Measurements from ENCODE around the gene LGALS7. TPM values are rescaled to one million over a fixed set of nuclear protein-coding genes. Genes with fewer than 3 reads are reported as not detected.
"Not testable (repeated sequence)": the region's sequence is repeated elsewhere in the genome, so short reads cannot be mapped to it uniquely, and the experiment has no call there.

Gene LGALS7
- total RNA-seq, 1 experiment from 2014 or later: 2.1 TPM

GRCh38 chr19:38788478-38789243, 15.3 kb upstream of the LGALS7 start, which contains the start of gene LGALS7B:
Gene LGALS7B (plus strand): TSS chr19:38789200. CDS start chr19:38789227, 27 bp downstream.
- no peak within 1 kb of the TSS for H3K4me3 ChIP-seq
- no peak within 1 kb of the TSS for H2AFZ ChIP-seq
- no peaks in the 10 kb centered on the region for H4K20me1 ChIP-seq (ENCODE audit: insufficient read depth)
- H3K9me2 ChIP-seq (ENCODE audit: insufficient read depth): no peaks in the 10 kb centered on the region
- H3F3A ChIP-seq (ENCODE audit: insufficient read depth, low read depth): no peaks in the 10 kb centered on the region; the same call in none of the 2 replicates
- BruUV-seq (replicated peaks): no TSS peak
- no peaks in the 10 kb centered on the region for H3K27me3 ChIP-seq (ENCODE audit: insufficient read depth, low read depth)
- no peaks in the 10 kb centered on the region for H3K36me3 ChIP-seq (ENCODE audit: low read depth)
- peaks cover 12% of the 10 kb centered on the region; the same call in 1 of the 2 replicates for H3K4me1 ChIP-seq (replicated peaks; ENCODE audit: insufficient read depth)
- ChIA-PET POLR2A (ENCODE audit: unreplicated experiment) (no interaction called here), CTCF (interaction anchor here (0.6 kb wide), 1 partner anchor 135 kb away, joined by 6 read pairs; no protein-coding TSS in a partner anchor)
- no peak within 1 kb of the TSS for H3K27ac ChIP-seq
- no peaks in the 10 kb centered on the region for H3K79me2 ChIP-seq (ENCODE audit: low read depth)
- no peak for DNase-seq
- H3K4me2 ChIP-seq: no peak within 1 kb of the TSS
- no peaks in the 10 kb centered on the region for H3K9me3 ChIP-seq (ENCODE audit: insufficient read depth, low read depth)
- TF ChIP-seq, protein P1, sequence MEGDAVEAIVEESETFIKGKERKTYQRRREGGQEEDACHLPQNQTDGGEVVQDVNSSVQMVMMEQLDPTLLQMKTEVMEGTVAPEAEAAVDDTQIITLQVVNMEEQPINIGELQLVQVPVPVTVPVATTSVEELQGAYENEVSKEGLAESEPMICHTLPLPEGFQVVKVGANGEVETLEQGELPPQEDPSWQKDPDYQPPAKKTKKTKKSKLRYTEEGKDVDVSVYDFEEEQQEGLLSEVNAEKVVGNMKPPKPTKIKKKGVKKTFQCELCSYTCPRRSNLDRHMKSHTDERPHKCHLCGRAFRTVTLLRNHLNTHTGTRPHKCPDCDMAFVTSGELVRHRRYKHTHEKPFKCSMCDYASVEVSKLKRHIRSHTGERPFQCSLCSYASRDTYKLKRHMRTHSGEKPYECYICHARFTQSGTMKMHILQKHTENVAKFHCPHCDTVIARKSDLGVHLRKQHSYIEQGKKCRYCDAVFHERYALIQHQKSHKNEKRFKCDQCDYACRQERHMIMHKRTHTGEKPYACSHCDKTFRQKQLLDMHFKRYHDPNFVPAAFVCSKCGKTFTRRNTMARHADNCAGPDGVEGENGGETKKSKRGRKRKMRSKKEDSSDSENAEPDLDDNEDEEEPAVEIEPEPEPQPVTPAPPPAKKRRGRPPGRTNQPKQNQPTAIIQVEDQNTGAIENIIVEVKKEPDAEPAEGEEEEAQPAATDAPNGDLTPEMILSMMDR (conservative IDR thresholded peaks at IDR 0.05): no peak
- no peak for TF ChIP-seq EZH2 (IDR thresholded peaks at IDR 0.05; ENCODE audit: low read depth)
- intact Hi-C loops (cut with micrococcal nuclease; ENCODE audit: unreplicated experiment): no loop called here

GRCh38 chr19:38786572-38787265, 13.4 kb upstream of the LGALS7 start:
- intact Hi-C loops (cut with micrococcal nuclease; ENCODE audit: unreplicated experiment): no loop called here
- DNase-seq: no peak
- no peaks in the 10 kb centered on the region for H3K9me3 ChIP-seq (ENCODE audit: insufficient read depth, low read depth)

GRCh38 chr19:38786061-38786460, 12.7 kb upstream of the LGALS7 start:
- H3K4me2 ChIP-seq; H3K79me2 ChIP-seq (ENCODE audit: low read depth); DNase-seq; H3K9me3 ChIP-seq (ENCODE audit: insufficient read depth, low read depth); H2AFZ ChIP-seq; H3K4me1 ChIP-seq (replicated peaks; ENCODE audit: insufficient read depth); H3F3A ChIP-seq (ENCODE audit: insufficient read depth, low read depth); BruUV-seq (replicated peaks); POLR2A ChIA-PET (ENCODE audit: unreplicated experiment); H3K27me3 ChIP-seq (ENCODE audit: insufficient read depth, low read depth); H3K9me2 ChIP-seq (ENCODE audit: insufficient read depth); H3K4me3 ChIP-seq; H3K27ac ChIP-seq; intact Hi-C loops (cut with micrococcal nuclease; ENCODE audit: unreplicated experiment); H3K36me3 ChIP-seq (ENCODE audit: low read depth); CTCF ChIA-PET; H4K20me1 ChIP-seq (ENCODE audit: insufficient read depth): not testable (repeated sequence)

More at GRCh38 chr19:38786572-38787265, 13.4 kb upstream of the LGALS7 start:
- no peaks in the 10 kb centered on the region for H3K4me1 ChIP-seq (replicated peaks; ENCODE audit: insufficient read depth)
- no peaks in the 10 kb centered on the region for H4K20me1 ChIP-seq (ENCODE audit: insufficient read depth)
- H2AFZ ChIP-seq: no peak overlapping the region
- no peak overlapping the region for H3K27ac ChIP-seq
- CTCF ChIA-PET: interaction anchor here (0.6 to 1.0 kb wide), 2 partner anchors 17 to 500 kb away, joined by 3 read pairs; no protein-coding TSS in a partner anchor
- no peak for TF ChIP-seq EZH2 (IDR thresholded peaks at IDR 0.05; ENCODE audit: low read depth)
- TF ChIP-seq, protein P1 (conservative IDR thresholded peaks at IDR 0.05): no peak
- no peak overlapping the region for H3K4me3 ChIP-seq
- no TSS peak for BruUV-seq (replicated peaks)
- no peaks in the 10 kb centered on the region for H3K36me3 ChIP-seq (ENCODE audit: low read depth)
- H3K4me2 ChIP-seq: no peak overlapping the region
- POLR2A ChIA-PET (ENCODE audit: unreplicated experiment): no interaction called here
- H3K27me3 ChIP-seq (ENCODE audit: insufficient read depth, low read depth): no peaks in the 10 kb centered on the region
- no peaks in the 10 kb centered on the region for H3K79me2 ChIP-seq (ENCODE audit: low read depth)
- H3F3A ChIP-seq (ENCODE audit: insufficient read depth, low read depth): no peaks in the 10 kb centered on the region
- H3K9me2 ChIP-seq (ENCODE audit: insufficient read depth): no peaks in the 10 kb centered on the region
